Endothelial cell of umbilical vein (primary cell): Measurements from ENCODE around the gene BLID. TPM values are rescaled to one million over a fixed set of nuclear protein-coding genes. Genes with fewer than 3 reads are reported as not detected.

Experiments used
- BruUV-seq: library from RNA; stranded (reverse); fragments of 400-500 nt; replicated peaks from 2 replicates; lab custom pipeline; 2021; lab: Mats Ljungman, UMichigan
- CTCF ChIA-PET: fragments of 300-600, 350-600 bp; sonication (Branson Sonifier 250); formaldehyde crosslinking; loops from one replicate; lab custom pipeline; 2021; ENCODE audit warnings: antibody characterized with exemption, inconsistent platforms; lab: Charles Lee
- POLR2A ChIA-PET: fragments of 300-600, 350-600 bp; sonication (Branson Sonifier 250); formaldehyde crosslinking; loops from one replicate; lab custom pipeline; 2021; ENCODE audit warnings: antibody characterized with exemption, inconsistent platforms; lab: Charles Lee
- DNase-seq: peaks from one replicate; pipeline ENCODE4 v3.0.0-alpha.2; 2011; ENCODE audit warnings: low read depth, low spot score
- FAIRE-seq: peaks from 2 replicates; lab custom pipeline; 2011; peaks lifted over from hg19 to GRCh38; lab: Jason Lieb, UNC
- H2AFZ ChIP-seq: 2 replicates; pipeline ENCODE4 v1.6.0; 2012; ENCODE audit warnings: low read depth, low read length, control low read depth, inconsistent platforms
- H3K27ac ChIP-seq: 2 replicates; pipeline ENCODE4 v1.5.1; 2011; ENCODE audit warnings: low read depth, mild to moderate bottlenecking, control low read depth, low read length, moderate library complexity; ENCODE audit not compliant: insufficient read depth
- H3K27me3 ChIP-seq, 2 experiments: 2 replicates each; pipeline versions ENCODE4 v1.6.0 to v1.6.1; 2011; ENCODE audit warnings: low read length in 2 of 2, mixed read lengths in 1 of 2; ENCODE audit not compliant: control insufficient read depth in 2 of 2, insufficient read depth in 2 of 2
- H3K36me3 ChIP-seq, 2 experiments: 2 replicates in 1 of 2; 3 replicates in 1 of 2; pipeline ENCODE4 v1.5.1; 2011; ENCODE audit warnings: low read length in 2 of 2, mild to moderate bottlenecking in 1 of 2, moderate library complexity in 1 of 2; ENCODE audit not compliant: control insufficient read depth in 2 of 2, insufficient read depth in 2 of 2; ENCODE audit errors: extremely low read depth in 1 of 2
- H3K4me1 ChIP-seq: 3 replicates; pipeline ENCODE4 v1.5.1; 2011; ENCODE audit warnings: mild to moderate bottlenecking, low read length; ENCODE audit not compliant: control insufficient read depth, insufficient read depth; ENCODE audit errors: extremely low read depth
- H3K4me2 ChIP-seq: 2 replicates; pipeline ENCODE4 v1.6.1; 2011; ENCODE audit warnings: low read length, control low read depth, mixed read lengths; ENCODE audit not compliant: insufficient read depth
- H3K4me3 ChIP-seq, 3 experiments: fragments of 200-600 bp in 1 of 3; sonication (generic), shearing (Covaris generic) in 1 of 3; replicated peaks in 1 of 3; 2 replicates each; pipeline ENCODE4 v1.5.1; 2011 to 2016; ENCODE audit warnings: control low read depth in 3 of 3, low read length in 3 of 3, mild to moderate bottlenecking in 2 of 3, inconsistent platforms in 1 of 3, low read depth in 1 of 3, moderate library complexity in 1 of 3; ENCODE audit not compliant: insufficient read depth in 1 of 3
- H3K79me2 ChIP-seq: 2 replicates; pipeline ENCODE4 v1.6.0; 2012; ENCODE audit warnings: low read length, inconsistent platforms; ENCODE audit not compliant: control insufficient read depth, insufficient read depth
- H3K9ac ChIP-seq: replicated peaks from 2 replicates; pipeline ENCODE3; 2011; ENCODE audit warnings: low read length, control low read depth; ENCODE audit not compliant: insufficient read depth; ENCODE audit errors: extremely low read depth
- H3K9me1 ChIP-seq: replicated peaks from 3 replicates; pipeline ENCODE4 v1.6.0; 2011; ENCODE audit warnings: mild to moderate bottlenecking, low read length; ENCODE audit not compliant: control insufficient read depth, insufficient read depth; ENCODE audit errors: extremely low read depth
- H3K9me3 ChIP-seq: replicated peaks from 2 replicates; pipeline ENCODE4 v1.5.1; 2012; ENCODE audit warnings: low read length, inconsistent platforms; ENCODE audit not compliant: control insufficient read depth, insufficient read depth
- H4K20me1 ChIP-seq: replicated peaks from 2 replicates; pipeline ENCODE3; 2011; ENCODE audit warnings: mild to moderate bottlenecking, low read length; ENCODE audit not compliant: control insufficient read depth, insufficient read depth; ENCODE audit errors: extremely low read depth
- CTCF ChIP-seq, 2 donors: IDR thresholded peaks; 1 replicate in 1 of 2; 2 replicates in 1 of 2; pipeline ENCODE4 v1.5.1; 2011; ENCODE audit warnings: low read length in 2 of 2, mild to moderate bottlenecking in 2 of 2, moderate library complexity in 2 of 2, control low read depth in 1 of 2, inconsistent platforms in 1 of 2, low read depth in 1 of 2; ENCODE audit not compliant: insufficient read depth in 1 of 2; ENCODE audit errors: extremely low read depth in 1 of 2
- EZH2 ChIP-seq: IDR thresholded peaks from 2 replicates; pipeline ENCODE4 v1.6.1; 2012; ENCODE audit warnings: borderline replicate concordance, low read depth, mild to moderate bottlenecking, moderate library complexity, low read length, inconsistent platforms; ENCODE audit not compliant: severe bottlenecking
- FOS ChIP-seq: IDR thresholded peaks from 2 replicates; pipeline ENCODE4 v1.6.1; 2011; ENCODE audit warnings: mild to moderate bottlenecking, low read length, moderate library complexity, borderline replicate concordance; ENCODE audit not compliant: insufficient read depth
- GATA2 ChIP-seq: IDR thresholded peaks from 2 replicates; pipeline ENCODE4 v1.7.0; 2011; ENCODE audit warnings: low read depth, mild to moderate bottlenecking, moderate library complexity, mixed read lengths, low read length; ENCODE audit not compliant: insufficient read length, insufficient read depth
- JUN ChIP-seq: IDR thresholded peaks from 2 replicates; pipeline ENCODE4 v1.6.1; 2011; ENCODE audit warnings: borderline replicate concordance, low read depth; ENCODE audit not compliant: insufficient read length, insufficient read depth
- MAX ChIP-seq: IDR thresholded peaks from 2 replicates; pipeline ENCODE4 v1.6.1; 2011; ENCODE audit not compliant: insufficient read depth, insufficient read length
- MYC ChIP-seq: IDR thresholded peaks from one replicate; pipeline ENCODE4 v1.6.1; 2011; ENCODE audit warnings: mild to moderate bottlenecking, low read depth, low read length
- POLR2A ChIP-seq: IDR thresholded peaks from 2 replicates; pipeline ENCODE4 v1.6.1; 2012; ENCODE audit warnings: low read depth, mild to moderate bottlenecking, control low read depth, low read length
- POLR2AphosphoS5 ChIP-seq: IDR thresholded peaks from 2 replicates; pipeline ENCODE4 v1.6.1; 2012; ENCODE audit warnings: low read depth, mild to moderate bottlenecking, control low read depth, low read length, moderate library complexity; ENCODE audit not compliant: insufficient read depth
- dilution Hi-C: fragments of 300-500 bp; cut with MboI; formaldehyde crosslinking; loops from one replicate; pipeline ENCODE4 v1.15.0; 2019; ENCODE audit warnings: low sequenced_read_pairs; ENCODE audit not compliant: extremely low pct_ligation_motif_present
- intact Hi-C: fragments of 100-400 bp; cut with micrococcal nuclease; formaldehyde crosslinking; loops from one replicate; pipeline ENCODE4 v1.10.0; 2022
- polyA plus RNA-seq, 4 experiments: library from polyadenylated mRNA; depleted of rRNA in 3 of 4; stranded (reverse) in 3 of 4; unstranded in 1 of 4; fragments of >200 nt; gene quantifications; 2 replicates each; pipeline versions ENCODE4 v1.2.1 to v1.2.3, GENCODE V29; 2011 to 2012; ENCODE audit warnings: missing spikeins in 1 of 4
- total RNA-seq: library from RNA; stranded (reverse); gene quantifications from 2 replicates; pipeline ENCODE4 v1.2.3, GENCODE V29; 2021

Gene BLID
- total and polyA plus RNA-seq, 2 donors (not counting 3 experiments of a cell fraction or from before 2014, with no cell fraction given): 0.12 to 3.5 TPM

- Histone ChIP-seq H3K9me1 (no peaks in the 10 kb centered on the region), H3K27me3 (no peaks in the 10 kb centered on the region), H3K27ac (no peak overlapping the region), H3K4me1 (peaks cover 72% of the 10 kb centered on the region), H3K9me3 (no peaks in the 10 kb centered on the region), H4K20me1 (no peaks in the 10 kb centered on the region), H2AFZ (no peak overlapping the region), H3K4me2 (no peak overlapping the region), H3K36me3 (peaks cover 0 to 10% of the 10 kb centered on the region in 2 experiments), H3K9ac (no peak overlapping the region), H3K79me2 (peaks cover 100% of the 10 kb centered on the region), H3K4me3 (no peak overlapping the region)
- no TSS peak for BruUV-seq
- intact Hi-C loops (no loop called here), dilution Hi-C loops (no loop called here)
- DNase-seq: no peak
- no peak for FAIRE-seq
- no peak for TF ChIP-seq GATA2
- ChIA-PET POLR2A (no interaction called here), CTCF (interaction anchor here (1.0 kb wide), 1 partner anchor 343 kb away, joined by 3 read pairs; no protein-coding TSS in a partner anchor)
Observed at GRCh38 chr11:122163053-122163819, 47.2 kb upstream of the BLID start.

- CTCF ChIA-PET: interaction anchor here (1.4 to 2.2 kb wide), 3 partner anchors 41 to 141 kb away, joined by 4 to 8 read pairs (median 4); no protein-coding TSS in a partner anchor
- H3K9ac ChIP-seq: no peak overlapping the region
- H3K27ac ChIP-seq: no peak overlapping the region
- POLR2A ChIA-PET: interaction anchor here (0.9 kb wide), 1 partner anchor 13 kb away, joined by 3 read pairs; no protein-coding TSS in a partner anchor
- peaks cover 0 to 10% of the 10 kb centered on the region in 2 experiments for H3K36me3 ChIP-seq
- H3K9me1 ChIP-seq: no peaks in the 10 kb centered on the region
- no peak for TF ChIP-seq MAX
- no peak for TF ChIP-seq CTCF (IDR thresholded peaks at IDR 0.05; ENCODE audit: extremely low read depth in 1 of 2, insufficient read depth in 1 of 2, low read depth in 1 of 2, low read length in 2 of 2)
- TF ChIP-seq EZH2: no peak
- TF ChIP-seq MYC: no peak
- no peak for TF ChIP-seq POLR2AphosphoS5
- TF ChIP-seq POLR2A: no peak
- TF ChIP-seq FOS: no peak
- no peak for TF ChIP-seq JUN
- peaks cover 100% of the 10 kb centered on the region for H3K79me2 ChIP-seq
- intact Hi-C loops: no loop called here
- H4K20me1 ChIP-seq: no peaks in the 10 kb centered on the region
- dilution Hi-C loops: no loop called here
- H3K4me3 ChIP-seq: no peak overlapping the region
- DNase-seq: no peak
- H2AFZ ChIP-seq: no peak overlapping the region
- FAIRE-seq: no peak
- H3K4me1 ChIP-seq: peaks cover 67% of the 10 kb centered on the region
- no peaks in the 10 kb centered on the region for H3K27me3 ChIP-seq
- no TSS peak for BruUV-seq
- no peaks in the 10 kb centered on the region for H3K9me3 ChIP-seq
- H3K4me2 ChIP-seq: no peak overlapping the region
Observed at GRCh38 chr11:122162095-122162494, 46.1 kb upstream of the BLID start.
